Heart left ventricle (tissue), 16 donors: ENCODE data around the gene FXYD3. TPM values are rescaled to one million over a fixed set of nuclear protein-coding genes. Genes with fewer than 3 reads are reported as not detected.

Experiments
- ATAC-seq, 4 donors: fragments of 200-7000 bp; cut with Tn5 transposase; one replicate each; pipeline ENCODE4 v1.9.1; 2020 to 2022; ENCODE audit warnings: moderate library complexity in 4 of 4, mild to moderate bottlenecking in 3 of 4, moderate number of reproducible peaks in 1 of 4
- DNase-seq, 5 donors: peaks; one replicate each; pipeline ENCODE4 v3.0.0-alpha.2; 2020
- H3K27ac ChIP-seq, 12 donors: fragments of 200-600 bp; sonication (generic) in 4 of 12; one replicate each; pipeline versions ENCODE4 v1.5.0 to v1.8.0; 2016 to 2022; ENCODE audit warnings: mild to moderate bottlenecking in 2 of 12
- H3K27me3 ChIP-seq, 9 donors: fragments of 200-600 bp; sonication (generic) in 2 of 9; one replicate each; pipeline versions ENCODE4 v1.5.1 to v1.8.0; 2016 to 2022; ENCODE audit warnings: mild to moderate bottlenecking in 3 of 9
- H3K36me3 ChIP-seq, 9 donors: fragments of 200-600 bp; sonication (generic) in 2 of 9; one replicate each; pipeline versions ENCODE4 v1.5.0 to v1.8.0; 2018 to 2022; ENCODE audit warnings: mild to moderate bottlenecking in 2 of 9
- H3K4me1 ChIP-seq, 12 donors: fragments of 200-600 bp; sonication (generic) in 4 of 12; one replicate each; pipeline versions ENCODE4 v1.5.0 to v1.8.0; 2016 to 2022; ENCODE audit warnings: mild to moderate bottlenecking in 3 of 12
- H3K4me3 ChIP-seq, 12 donors: fragments of 200-600 bp; sonication (generic) in 4 of 12; one replicate each; pipeline versions ENCODE4 v1.5.0 to v1.8.0; 2017 to 2022; ENCODE audit warnings: mild to moderate bottlenecking in 9 of 12, moderate library complexity in 4 of 12
- H3K9me3 ChIP-seq, 12 donors: fragments of 200-600 bp; sonication (generic) in 4 of 12; one replicate each; pipeline versions ENCODE4 v1.5.0 to v1.8.0; 2016 to 2022; ENCODE audit warnings: mild to moderate bottlenecking in 1 of 12
- CTCF ChIP-seq, 12 donors: fragments of 200-600 bp; sonication (generic) in 4 of 12; IDR thresholded peaks; one replicate each; pipeline versions ENCODE4 v1.5.0 to v1.8.0; 2018 to 2022; ENCODE audit warnings: antibody characterized with exemption in 12 of 12, mild to moderate bottlenecking in 5 of 12
- POLR2A ChIP-seq, 2 donors: fragments of 450-650 bp; IDR thresholded peaks; one replicate each; pipeline ENCODE4 v1.6.1; 2017; ENCODE audit warnings: antibody characterized with exemption in 2 of 2, mild to moderate bottlenecking in 2 of 2, moderate library complexity in 2 of 2
- WGBS, 4 donors: extraction: QIAGEN DNeasy Blood & Tissue Kit in 2 of 4; methylation state at CpG; one replicate each; pipeline versions ENCODE4 v1.1.5 to v1.1.7; 2013 to 2018; 5-methylcytosine and 5-hydroxymethylcytosine counted together
- intact Hi-C, 10 donors: fragments of 100-400 bp; cut with DNase I; formaldehyde crosslinking; loops; one replicate each; pipeline versions ENCODE4 v1.11.1 to v1.14.2; 2022
- polyA plus RNA-seq, 2 donors: library from polyadenylated mRNA; stranded (reverse); fragments of 200-250 nt; gene quantifications; one replicate each; pipeline ENCODE4 v1.2.3, GENCODE V29; 2013
- total RNA-seq, 9 donors: library from RNA; depleted of rRNA in 2 of 9; stranded (reverse); fragments of >200 nt in 2 of 9; fragmentation: NEBNext Ultra II Directional in 3 of 9; extraction: Animal tissue kit (Norgen Biotek cat#: 25700) in 3 of 9; gene quantifications; one replicate each; pipeline versions ENCODE4 v1.1.0 to v1.2.4, GENCODE V29; 2016 to 2023
- donor health status: ischemic (EF 13 %, LVEDD 7.1; RV severe dilation, severe dysfunction).
- donor health status: healthy with polysubstance abuse.
- donor health status: DM: no; HTN: yes; CAD: no.
- donor health status: DM: no; HTN: no; CAD: no.
- donor health status: ischemic (EF 25% LVEDD 6.9; RV normal size, moderate dysfunction).
- donor health status: ischemic (EF 25% LVEDD 5.7; RV mildly dilated, moderate dysfunction).
- donor health status: healthy.
- donor health status: DM: yes; HTN: yes; CAD: no.
- donor health status: ischemic (EF 35%, LVEDD 5.7; RV mildly dilated, moderate dysfunction).
- donor health status: nonischemic (EF 11% LVEDD 7.7; RV severe dilation, severe dysfunction).
- donor health status: DM: yes; HTN: yes; CAD: no.
- donor health status: PGD.
- donor health status: ischemic (EF 29% LVEDD 5.4; RV normal size, mild dysfunction).
- donor health status: nonischemic (EF 23%, LVEDD 6.1; RV moderate dilation, normal function).

Gene FXYD3
- total and polyA plus RNA-seq, 11 donors: 0.37 to 2.5 (median 0.93) TPM; not detected in 3

- Histone ChIP-seq H3K27me3 (no peaks in the 10 kb centered on the region), H3K9me3 (peaks cover 0 to 37% (median 17%) of the 10 kb centered on the region in 12 donors), H3K27ac (no peak overlapping the region), H3K4me1 (peaks cover 0 to 26% (median 0%) of the 10 kb centered on the region in 12 donors), H3K4me3 (no peak overlapping the region), H3K36me3 (peaks cover 0 to 68% (median 32%) of the 10 kb centered on the region in 9 donors)
- intact Hi-C loops: no loop called here
- ATAC-seq: no peak
- DNase-seq: peak in 1 of 5 donors; percentile 4
- WGBS, 4 donors: 81 to 83% (median 82%) methylated on average over 3 of the region's 3 CpGs
- no peak for TF ChIP-seq POLR2A (IDR thresholded peaks at IDR 0.05)
- TF ChIP-seq CTCF (IDR thresholded peaks at IDR 0.05): no peak
Measured at GRCh38 chr19:35168196-35168595, 52.6 kb downstream of the FXYD3 start.

GRCh38 chr19:35169221-35169995 lies 53.8 kb downstream of the FXYD3 start:
- Histone ChIP-seq H3K27me3 (no peaks in the 10 kb centered on the region), H3K9me3 (peaks cover 0 to 25% (median 15%) of the 10 kb centered on the region in 12 donors), H3K36me3 (peaks cover 0 to 56% (median 23%) of the 10 kb centered on the region in 9 donors), H3K4me1 (peaks cover 0 to 26% (median 0%) of the 10 kb centered on the region in 12 donors), H3K27ac (no peak overlapping the region), H3K4me3 (no peak overlapping the region)
- ATAC-seq (no peak), DNase-seq (peak in 1 of 5 donors; percentile 10)
- intact Hi-C loops: no loop called here
- 76 to 85% (median 81%) methylated on average over 16 to 18 of the region's 18 CpGs for whole genome bisulfite sequencing, 4 donors
- no peak for TF ChIP-seq POLR2A (IDR thresholded peaks at IDR 0.05)
- no peak for TF ChIP-seq CTCF (IDR thresholded peaks at IDR 0.05)

- Histone ChIP-seq H3K4me3 (no peak overlapping the region), H3K9me3 (peaks cover 0 to 16% (median 11%) of the 10 kb centered on the region in 12 donors), H3K36me3 (peaks cover 0 to 45% (median 16%) of the 10 kb centered on the region in 9 donors), H3K27ac (no peak overlapping the region), H3K4me1 (peaks cover 0 to 26% (median 0%) of the 10 kb centered on the region in 12 donors), H3K27me3 (no peaks in the 10 kb centered on the region)
- intact Hi-C loops: no loop called here
- 58 to 76% (median 68%) methylated on average over 4 to 7 of the region's 7 CpGs for WGBS, 4 donors
- ATAC-seq: peak in 2 of 4 donors; percentile 38 to 48
- TF ChIP-seq CTCF (IDR thresholded peaks at IDR 0.05): no peak
- no peak for TF ChIP-seq POLR2A (IDR thresholded peaks at IDR 0.05)
- peak in 1 of 5 donors; percentile 13 for DNase-seq
Measured at GRCh38 chr19:35170359-35171061, 54.9 kb downstream of the FXYD3 start.

- ATAC-seq: no peak
- peak in 1 of 5 donors; percentile 5 for DNase-seq
- H3K27me3 ChIP-seq: no peaks in the 10 kb centered on the region
- H3K36me3 ChIP-seq: peaks cover 0 to 33% (median 4%) of the 10 kb centered on the region in 9 donors
- H3K4me3 ChIP-seq: no peak overlapping the region
- peak overlapping the region in 1 of 12 donors; percentile 16 for H3K27ac ChIP-seq
- WGBS, 4 donors: 23 to 51% (median 40%) methylated on average over 3 of the region's 3 CpGs
- TF ChIP-seq CTCF (IDR thresholded peaks at IDR 0.05) (no peak), POLR2A (IDR thresholded peaks at IDR 0.05) (no peak)
- peaks cover 0 to 4% (median 0%) of the 10 kb centered on the region in 12 donors for H3K9me3 ChIP-seq
- intact Hi-C loops: no loop called here
- peaks cover 0 to 23% (median 0%) of the 10 kb centered on the region in 12 donors for H3K4me1 ChIP-seq
Measured at GRCh38 chr19:35171730-35172129, 56.1 kb downstream of the FXYD3 start.
